ENCODE measurements around the gene NAPEPLD. TPM values are rescaled to one million over a fixed set of nuclear protein-coding genes. Genes with fewer than 3 reads are reported as not detected.

NAPEPLD gene
- total RNA-seq, 1 experiment from 2014 or later = 7.5 TPM

GRCh38 chr7:103123529-103123928, 25.4 kb downstream of the NAPEPLD start:
- no peaks in the 10 kb centered on the region for H3K27me3 Mint-ChIP-seq (ENCODE audit: low read depth)
- POLR2A ChIA-PET = no interaction called here
- DNase-seq (ENCODE audit: low spot score) (no peak), ATAC-seq (no peak)
- H3K4me3 Mint-ChIP-seq = no peak overlapping the region
- H3K27ac Mint-ChIP-seq = no peak overlapping the region
- H3K9me3 Mint-ChIP-seq = no peaks in the 10 kb centered on the region
- TF ChIP-seq TCF7 (CRISPR knock-in tag; IDR thresholded peaks at IDR 0.05; ENCODE audit: low read depth) (no peak), MXD4 (CRISPR knock-in tag; IDR thresholded peaks at IDR 0.05; ENCODE audit: borderline replicate concordance) (no peak), ZNF396 (CRISPR knock-in tag; IDR thresholded peaks at IDR 0.05; ENCODE audit: borderline replicate concordance) (no peak), E2F5 (CRISPR knock-in tag; IDR thresholded peaks at IDR 0.05) (no peak), E2F4 (CRISPR knock-in tag; IDR thresholded peaks at IDR 0.05; ENCODE audit: borderline replicate concordance, low read depth) (no peak), NFYB (CRISPR knock-in tag; conservative IDR thresholded peaks at IDR 0.05; ENCODE audit: low read depth) (no peak), ZNF281 (CRISPR knock-in tag; IDR thresholded peaks at IDR 0.05) (no peak), ZNF232 (CRISPR knock-in tag; IDR thresholded peaks at IDR 0.05) (no peak), ETV6 (CRISPR knock-in tag; IDR thresholded peaks at IDR 0.05) (no peak), STAT6 (CRISPR knock-in tag; conservative IDR thresholded peaks at IDR 0.05; ENCODE audit: low read depth) (no peak), PRRX2 (CRISPR knock-in tag; IDR thresholded peaks at IDR 0.05) (no peak), ATF2 (CRISPR knock-in tag; IDR thresholded peaks at IDR 0.05; ENCODE audit: borderline replicate concordance, low read depth) (no peak), CBFB (CRISPR knock-in tag; IDR thresholded peaks at IDR 0.05; ENCODE audit: low read depth) (no peak), ZNF532 (CRISPR knock-in tag; IDR thresholded peaks at IDR 0.05; ENCODE audit: borderline replicate concordance) (no peak), ELF4 (CRISPR knock-in tag; IDR thresholded peaks at IDR 0.05; ENCODE audit: low read depth) (no peak)
- CTCF ChIA-PET = no interaction called here
- H3K4me1 Mint-ChIP-seq = no peaks in the 10 kb centered on the region
- H3K36me3 Mint-ChIP-seq = peaks cover 13% of the 10 kb centered on the region
